GM18870 (cell line): ENCODE results near the gene NFYB.
"Not testable (repeated sequence)": the region's sequence is repeated elsewhere in the genome, so short reads cannot be mapped to it uniquely, and the experiment has no call there.

Experiments
- ATAC-seq: cut with Tn5 transposase; IDR thresholded peaks from one replicate; pipeline ENCODE4 v1.9.1; 2021; ENCODE audit warnings: moderate library complexity; ENCODE audit not compliant: unreplicated experiment

Gene NFYB

DNA sequence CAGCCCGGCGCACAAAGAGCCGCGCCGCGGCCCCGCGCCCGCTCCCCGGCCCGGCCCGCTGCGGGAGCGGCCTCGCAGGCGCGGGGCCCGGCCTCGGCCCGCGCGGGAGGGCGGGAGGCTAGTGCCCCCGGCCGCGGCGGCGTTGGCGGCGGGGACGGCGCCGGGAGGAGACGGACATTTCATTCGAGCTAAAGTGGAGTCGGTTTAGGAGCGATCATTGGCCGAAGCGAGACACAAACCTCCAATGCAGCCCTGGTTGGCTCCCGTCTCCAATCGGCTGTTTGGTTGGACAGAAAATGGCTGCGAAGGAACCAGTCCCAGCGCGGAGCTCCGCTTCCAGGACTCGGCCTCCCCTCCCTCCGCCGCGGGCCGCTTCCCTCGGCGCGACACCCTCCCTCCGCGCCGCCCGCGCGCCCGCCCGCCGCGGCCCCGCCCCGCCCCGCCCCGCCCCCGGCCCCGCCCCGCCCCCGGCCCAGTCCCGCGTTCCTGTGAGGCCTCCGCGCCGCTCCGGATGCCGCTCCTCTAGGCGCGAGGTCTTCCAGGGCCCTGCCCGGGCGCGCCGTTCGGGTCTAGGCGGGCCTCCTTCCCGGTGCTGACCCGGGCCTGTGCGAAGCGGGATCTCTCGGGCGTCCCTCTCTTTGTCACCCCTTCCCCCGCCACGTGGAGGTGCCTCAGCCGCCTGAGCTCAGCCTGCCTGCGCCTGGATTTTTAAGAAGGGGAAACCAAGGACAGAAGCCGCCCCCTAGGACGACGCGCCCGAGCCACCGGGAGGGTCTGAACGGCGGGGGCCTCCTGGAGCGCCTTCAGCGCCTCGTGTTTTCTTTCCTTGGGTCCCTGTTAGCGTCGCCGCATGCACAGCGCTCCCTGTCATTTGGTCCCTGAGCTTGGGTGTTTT, at the start of gene NFYB:
TSS of gene NFYB (minus strand) at position 309 of the 895 bp plus-strand sequence. CDS start 2,757 bp downstream, outside the sequence.
- peak; percentile 90 for ATAC-seq

DNA sequence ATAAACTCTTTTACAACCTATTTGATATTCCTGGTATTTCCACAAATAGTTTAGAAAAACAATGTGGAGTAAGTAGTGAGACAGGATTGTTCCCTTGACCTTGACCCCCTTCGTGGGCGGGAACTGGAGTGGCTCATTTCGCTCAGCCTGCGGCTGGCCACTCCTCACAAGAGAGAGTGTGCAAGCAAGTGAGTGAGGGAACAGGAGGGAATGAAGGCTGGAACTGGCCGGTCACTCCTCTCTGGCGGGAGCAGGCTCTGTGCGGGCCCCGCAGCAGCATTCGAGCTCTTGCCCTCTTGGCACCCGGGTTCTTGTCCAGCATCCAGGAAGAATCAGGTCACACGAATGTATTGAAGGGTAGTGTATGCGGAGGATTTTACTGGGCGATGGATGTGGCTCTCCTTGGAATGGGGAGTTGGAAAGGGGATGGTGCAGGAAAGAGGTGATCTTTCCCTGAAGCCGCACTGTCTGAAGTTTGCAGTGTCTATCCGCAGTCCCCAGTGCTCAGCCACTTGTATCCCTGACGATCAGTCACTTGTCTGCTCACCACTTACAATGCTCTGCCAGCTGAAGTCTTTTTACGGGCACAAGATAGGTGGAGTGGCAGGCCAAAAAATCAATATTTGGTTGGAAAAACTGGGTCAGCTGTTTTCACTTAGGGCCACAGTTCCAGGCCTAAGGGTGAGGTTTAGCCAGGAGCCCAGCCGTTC, 49.6 kb upstream of the NFYB start:
- ATAC-seq: no peak

DNA sequence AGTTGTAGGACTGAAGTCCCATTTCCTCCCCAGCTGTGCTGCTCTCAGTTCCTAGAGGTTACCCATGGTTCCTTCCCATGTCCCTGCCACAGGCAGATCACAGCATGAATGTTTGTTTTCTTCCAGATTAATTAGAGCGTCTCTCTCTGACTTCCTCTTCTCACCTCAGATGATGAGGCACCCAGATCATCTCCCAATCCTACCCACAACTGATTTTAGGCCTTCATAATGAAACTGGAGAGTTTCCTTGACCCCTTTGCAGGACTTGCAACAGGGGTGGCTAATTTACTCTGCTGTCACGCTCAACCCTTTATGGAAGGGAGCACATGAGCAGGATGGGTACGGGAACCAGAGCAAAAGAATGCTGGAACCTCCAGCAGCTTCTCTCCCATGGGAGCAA, 45.4 kb upstream of the NFYB start:
- ATAC-seq: no peak

DNA sequence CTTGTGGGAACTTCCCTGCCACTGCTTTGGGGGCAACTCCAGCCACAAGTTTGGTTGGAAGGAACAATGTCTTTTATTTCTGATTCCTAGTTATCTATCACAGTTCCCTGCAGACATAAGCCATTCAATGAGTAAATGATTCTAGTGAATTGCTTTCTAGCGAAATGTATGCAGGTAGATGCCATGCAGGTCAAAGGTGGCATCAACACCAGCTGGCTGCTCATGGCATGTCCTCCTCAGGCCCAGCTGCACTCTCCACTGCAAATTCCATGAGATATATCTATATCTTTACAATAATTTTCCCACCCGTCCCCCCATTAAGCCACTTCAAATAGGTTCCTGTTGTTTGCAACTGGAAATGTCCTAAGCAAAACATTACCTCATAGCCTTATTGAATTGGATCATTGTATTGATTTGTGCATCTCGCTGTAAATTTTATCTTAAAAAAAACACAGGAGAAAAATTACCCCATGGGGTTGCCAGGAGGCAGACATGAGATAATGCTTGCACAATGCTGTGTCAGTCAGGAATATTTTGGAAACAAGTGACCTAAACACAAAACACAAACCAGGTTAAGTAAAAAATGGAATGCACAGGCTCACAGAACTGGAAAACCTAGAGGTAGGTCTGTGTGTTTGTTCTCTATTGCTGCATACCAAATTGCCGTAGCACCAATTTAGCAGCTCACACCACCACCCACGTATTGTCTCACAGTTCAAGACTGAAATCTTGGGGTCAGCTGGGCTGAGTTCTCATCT, 44.8 kb upstream of the NFYB start:
- ATAC-seq: no peak

DNA sequence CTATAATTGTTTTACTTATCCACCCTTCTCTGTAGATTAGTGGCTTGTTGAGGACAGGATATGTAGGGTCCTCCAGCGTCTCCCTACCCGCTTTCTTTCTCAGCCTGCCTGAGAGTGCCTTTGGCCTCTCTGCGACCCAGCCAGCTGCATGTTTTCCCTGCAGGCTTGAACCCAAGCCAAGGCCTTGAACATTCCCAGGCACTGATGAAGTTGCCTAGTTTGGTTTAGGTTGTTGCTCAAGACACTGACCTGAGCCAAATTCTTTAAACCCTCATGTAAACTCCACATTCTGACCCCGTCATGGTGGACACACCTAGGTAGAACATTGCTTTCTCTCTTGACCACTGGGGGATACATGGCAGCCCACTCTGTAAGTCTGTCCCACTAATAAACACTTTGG, 44.1 kb upstream of the NFYB start:
- no peak for ATAC-seq

DNA sequence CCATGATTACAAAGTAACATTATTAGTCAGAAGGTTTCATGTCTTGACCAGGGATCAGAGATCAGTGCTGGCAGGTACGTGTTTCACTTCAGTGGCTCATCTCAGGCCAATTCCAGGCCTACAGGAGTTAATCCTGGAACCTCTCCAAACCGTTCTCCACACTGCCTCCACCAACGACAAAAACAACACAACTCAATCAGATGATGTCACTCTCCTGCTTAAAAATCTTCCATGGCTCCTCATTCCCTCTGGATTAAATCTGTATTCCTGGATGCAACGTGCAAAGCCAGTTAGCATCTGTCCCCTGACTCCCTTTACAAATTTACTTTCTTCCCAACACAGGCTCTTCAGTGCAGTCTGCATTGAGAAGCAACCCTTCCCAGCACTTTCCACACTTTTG, 43.3 kb upstream of the NFYB start:
- no peak for ATAC-seq

DNA sequence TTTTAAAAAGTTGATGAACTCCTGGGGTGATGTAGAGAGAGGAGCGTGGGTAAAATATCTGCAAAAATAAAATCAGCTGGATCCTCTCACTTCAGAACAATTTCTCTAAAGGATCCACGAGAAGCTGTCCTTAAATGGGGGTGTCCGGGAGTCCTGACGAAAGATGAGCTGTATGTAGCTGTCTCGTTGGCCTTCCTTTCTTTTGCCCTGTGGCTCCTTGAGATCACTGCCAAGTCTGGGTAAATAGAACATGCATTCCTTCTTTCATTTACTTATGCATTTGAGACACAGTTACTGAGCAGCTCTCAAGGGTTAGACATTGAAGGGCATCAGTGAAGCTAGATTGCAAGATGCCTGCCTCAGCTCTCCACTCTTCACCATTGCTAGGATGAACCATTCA, 42.4 kb upstream of the NFYB start:
- no peak for ATAC-seq

DNA sequence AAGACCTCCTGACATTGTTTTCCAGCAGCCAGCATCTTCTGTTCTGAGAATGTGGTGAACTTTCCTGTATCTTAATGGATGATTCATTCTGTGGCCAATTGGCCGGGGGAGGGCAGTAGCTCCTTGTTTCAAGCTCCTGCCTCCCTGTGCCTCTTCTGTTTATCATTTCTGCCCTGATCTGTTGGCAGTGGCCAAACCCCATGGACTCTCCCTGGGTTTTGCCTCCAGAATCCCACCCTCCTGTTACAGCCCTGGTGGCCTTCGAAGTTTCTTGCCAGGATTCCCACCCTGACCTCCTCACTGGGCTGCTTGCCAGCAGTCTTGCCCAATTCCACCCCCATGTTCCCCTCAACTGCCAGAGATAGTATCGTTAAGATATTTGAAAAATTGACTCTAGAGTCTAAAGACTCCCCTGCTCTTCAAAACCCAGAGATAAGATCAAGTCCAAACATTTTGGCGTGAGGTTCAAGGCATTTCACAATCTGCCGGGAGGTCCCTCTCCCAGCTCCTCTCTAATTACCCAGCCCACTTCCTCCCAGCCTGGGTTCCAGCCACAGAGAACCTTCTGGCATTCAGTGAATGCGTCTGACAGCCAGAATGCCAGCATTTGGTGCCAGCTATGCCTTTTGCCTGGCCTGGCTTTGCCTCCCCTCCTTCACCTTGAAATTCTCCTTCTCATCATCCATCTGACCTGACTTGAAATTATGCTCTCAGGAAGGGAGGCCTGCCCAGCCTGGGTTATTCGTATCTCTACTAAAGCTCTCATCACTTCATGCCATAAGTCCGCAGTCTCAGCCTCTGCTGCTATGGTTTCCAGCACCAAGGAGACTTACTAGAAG, 39.9 kb upstream of the NFYB start:
- no peak for ATAC-seq

DNA sequence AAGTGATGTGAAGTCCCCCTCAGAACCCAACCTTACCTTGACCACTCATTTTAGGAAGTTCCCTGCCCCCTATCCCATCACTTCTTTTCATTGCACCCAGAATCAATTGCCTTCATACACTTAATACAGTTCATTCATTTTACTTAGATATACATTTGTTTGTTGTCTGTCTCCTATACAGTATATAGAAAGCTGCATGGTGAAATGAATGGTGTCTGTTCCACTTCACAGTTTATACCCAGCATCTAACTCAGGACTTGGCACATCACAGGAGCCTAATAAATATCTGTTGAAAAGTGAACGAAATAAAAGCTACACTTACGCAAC, 39.3 kb upstream of the NFYB start:
- ATAC-seq: no peak

DNA sequence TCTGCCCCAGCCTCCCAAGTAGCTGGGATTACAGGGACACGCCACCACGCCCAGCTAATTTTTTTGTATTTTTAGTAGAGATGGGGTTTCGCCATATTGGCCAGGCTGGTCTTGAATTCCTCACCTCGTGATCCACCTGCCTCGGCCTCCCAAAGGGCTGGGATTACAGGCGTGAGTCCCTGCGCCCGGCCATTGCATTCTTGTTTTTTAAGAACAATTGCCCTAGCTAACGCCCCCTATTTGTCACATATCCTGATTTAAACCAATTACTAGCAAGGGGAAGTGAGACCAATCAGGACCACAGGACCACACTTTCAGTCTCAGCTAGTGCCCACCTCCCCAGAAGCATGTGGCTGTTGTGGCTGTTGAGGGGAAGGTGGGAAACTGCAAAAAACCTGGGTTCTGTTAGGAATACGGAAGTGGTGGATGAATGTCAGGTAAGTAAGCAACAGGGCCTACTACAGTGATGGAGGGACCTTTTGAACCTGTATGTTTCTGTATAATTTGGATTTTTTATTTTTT, 37.8 kb upstream of the NFYB start:
- ATAC-seq: no peak

DNA sequence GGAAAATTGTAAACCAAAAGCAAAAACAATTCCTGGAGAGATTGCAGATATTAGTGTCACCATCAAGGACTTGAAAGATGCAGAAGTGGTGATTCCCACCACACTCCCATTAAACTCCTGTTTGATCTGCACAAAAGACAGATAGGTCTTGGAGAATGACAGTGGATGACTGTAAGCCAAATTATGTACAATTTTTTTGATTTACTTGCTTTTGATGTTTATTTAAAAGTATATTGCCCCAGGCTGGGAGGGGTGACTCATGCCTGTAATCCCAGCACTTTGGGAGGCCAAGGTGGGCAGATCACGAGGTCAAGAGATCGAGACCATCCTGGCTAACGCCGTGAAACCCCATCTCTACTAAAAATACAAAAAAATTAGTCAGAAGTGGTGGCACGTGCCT, 35.8 kb upstream of the NFYB start:
- ATAC-seq: not testable (repeated sequence)

DNA sequence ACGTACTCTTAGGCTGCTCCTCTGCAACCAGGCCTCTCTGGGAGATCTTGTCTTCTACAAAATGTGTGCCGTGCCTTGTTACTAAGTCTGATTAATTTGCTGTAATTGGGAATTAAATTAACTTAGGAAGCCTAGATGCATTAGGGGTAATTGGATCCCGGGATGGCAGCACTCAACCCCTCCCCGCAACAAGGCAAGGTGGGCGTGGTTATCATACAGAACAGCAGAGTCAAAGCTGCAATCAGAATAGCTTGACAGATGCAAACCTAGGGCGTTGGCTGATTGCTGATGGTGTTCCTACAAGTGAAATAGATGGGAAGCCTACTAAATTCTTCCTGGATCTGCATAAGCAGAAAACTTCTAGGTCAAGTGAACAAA, 34.5 kb upstream of the NFYB start:
- no peak for ATAC-seq

DNA sequence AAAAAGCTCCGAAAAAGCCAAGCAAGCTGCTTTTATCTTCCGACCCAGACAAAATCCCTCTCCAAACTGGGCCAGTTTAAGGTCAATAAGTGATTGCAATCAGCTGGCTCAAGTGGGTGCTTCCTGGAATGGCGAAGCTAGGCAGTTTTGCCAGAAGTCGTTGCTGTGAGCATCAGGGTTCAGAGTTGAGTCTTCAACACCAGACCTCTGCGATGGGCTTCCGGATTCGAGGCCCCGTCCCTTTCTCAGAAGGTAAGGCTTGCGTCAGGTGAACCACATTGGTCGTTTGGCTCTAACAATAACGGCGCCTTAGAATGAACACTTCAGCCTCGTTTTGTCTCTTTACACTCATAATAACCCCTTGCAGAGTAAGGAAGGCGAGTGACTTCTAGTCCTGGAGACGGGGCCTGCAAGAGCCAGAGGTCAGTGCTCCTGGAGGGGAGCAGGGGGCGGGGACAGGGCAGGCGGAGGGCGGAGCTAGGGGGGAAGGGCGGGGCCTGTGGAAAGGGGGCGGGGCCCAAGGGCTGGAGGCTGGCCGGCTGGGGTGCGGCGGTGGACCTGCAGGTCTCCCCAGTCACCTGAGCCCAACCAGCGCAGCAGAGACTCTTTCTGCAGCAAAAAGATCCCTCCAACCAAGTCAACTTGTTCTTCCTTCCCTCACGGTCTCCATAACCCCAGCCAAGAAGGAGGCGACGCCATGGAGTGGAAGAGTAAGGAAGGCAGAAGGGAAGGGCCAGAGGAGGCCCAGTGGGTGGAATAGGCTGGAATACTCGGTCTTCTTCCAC, 34.0 kb upstream of the NFYB start:
- no peak for ATAC-seq

DNA sequence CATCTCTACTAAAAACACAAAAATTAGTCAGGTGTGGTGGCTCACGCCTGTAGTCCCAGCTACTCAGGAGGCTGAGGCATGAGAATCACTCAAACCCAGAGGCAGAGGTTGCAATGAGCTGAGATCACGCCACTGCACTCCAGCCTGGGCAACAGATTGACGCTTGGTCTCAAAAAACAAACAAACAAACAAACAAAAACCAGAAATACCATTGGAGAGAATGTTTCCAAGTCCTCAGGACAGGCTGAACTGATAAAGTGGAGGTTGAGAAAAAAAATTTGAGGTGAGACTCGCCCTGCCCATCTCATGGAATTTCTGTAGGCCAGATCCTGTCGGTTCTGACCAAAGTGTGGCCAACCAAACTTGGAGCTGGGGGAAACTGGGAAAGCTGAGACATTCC, 30.6 kb upstream of the NFYB start:
- ATAC-seq: no peak

DNA sequence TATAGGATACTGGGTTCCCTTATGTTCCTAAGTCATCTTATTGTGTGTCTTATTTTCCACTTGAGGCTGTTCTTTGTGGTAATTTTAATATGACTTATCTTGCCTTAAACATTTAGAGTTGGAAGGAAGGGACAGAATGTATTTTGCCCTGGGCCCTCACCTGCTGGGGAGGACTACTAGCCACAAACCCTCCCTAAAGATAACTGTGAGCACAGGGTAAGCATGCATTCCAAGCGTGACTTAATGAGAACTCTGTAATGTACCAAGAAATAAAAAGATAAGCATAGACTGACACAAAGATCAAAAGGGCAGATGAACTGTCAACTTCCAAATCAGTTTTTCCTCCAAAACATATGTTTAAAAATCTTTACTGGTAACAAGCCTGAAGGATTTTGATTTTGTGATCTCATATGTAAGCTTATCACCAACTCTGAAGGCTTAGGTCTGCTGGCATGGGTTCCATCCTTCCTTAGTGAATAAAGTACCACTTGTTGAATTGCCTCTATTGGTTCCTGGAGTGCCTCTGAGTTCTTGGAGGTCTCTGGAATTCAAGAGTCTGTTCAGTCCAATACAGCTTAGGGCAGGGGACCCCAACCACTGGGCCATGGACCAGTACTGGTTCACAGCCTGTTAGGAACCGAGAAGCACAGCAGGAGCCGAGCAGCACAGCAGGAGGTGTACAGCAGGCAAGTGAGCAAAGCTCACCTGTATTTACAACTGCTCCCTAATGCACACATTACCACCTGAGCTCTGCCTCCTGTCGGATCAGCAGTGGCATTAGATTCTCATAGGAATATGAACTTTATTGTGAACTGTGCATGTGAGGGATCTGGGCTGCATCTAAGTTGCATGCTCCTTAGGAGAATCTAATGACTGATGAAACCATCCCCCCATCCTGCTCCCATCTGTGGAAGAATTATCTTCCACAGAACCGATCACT, 29.8 kb upstream of the NFYB start:
- ATAC-seq: no peak

DNA sequence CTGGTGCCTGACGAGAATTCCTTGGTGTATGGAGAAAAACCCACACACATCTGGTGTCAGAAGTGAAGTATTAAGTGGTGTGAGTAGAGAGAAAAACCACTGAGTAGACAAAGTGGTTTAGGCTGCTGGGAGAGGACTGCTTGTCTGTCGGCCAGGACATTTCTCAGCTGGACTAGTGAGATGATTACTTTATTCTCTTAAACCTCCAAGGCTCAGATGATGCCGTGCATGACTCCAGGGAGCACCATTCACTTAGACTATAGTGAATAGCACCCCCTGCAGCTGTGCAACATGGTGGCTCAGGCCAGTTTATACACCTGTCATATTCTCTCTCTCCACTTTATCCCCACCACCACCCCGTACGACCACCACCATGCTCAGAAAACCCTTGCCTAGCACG, 28.5 kb upstream of the NFYB start:
- ATAC-seq: no peak

DNA sequence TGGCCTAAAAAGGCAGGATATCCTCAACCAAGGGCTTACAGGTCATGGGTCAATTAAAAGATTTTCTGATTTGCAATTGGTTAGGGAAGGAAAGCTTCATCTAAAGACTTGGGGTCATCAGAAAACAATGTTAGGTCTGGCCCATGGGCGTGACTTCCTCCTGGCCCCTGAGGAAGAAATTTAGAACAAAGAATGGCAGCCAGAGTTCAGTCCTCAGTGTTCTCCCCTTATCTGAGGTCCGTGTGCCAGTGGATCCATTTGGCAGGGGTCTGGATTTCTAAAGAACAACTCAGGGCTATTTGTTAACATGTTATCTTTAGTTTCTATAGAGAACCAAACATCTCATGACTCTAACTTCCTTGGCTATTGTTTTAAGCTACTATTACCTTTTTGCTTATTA, 27.8 kb upstream of the NFYB start:
- ATAC-seq: no peak

DNA sequence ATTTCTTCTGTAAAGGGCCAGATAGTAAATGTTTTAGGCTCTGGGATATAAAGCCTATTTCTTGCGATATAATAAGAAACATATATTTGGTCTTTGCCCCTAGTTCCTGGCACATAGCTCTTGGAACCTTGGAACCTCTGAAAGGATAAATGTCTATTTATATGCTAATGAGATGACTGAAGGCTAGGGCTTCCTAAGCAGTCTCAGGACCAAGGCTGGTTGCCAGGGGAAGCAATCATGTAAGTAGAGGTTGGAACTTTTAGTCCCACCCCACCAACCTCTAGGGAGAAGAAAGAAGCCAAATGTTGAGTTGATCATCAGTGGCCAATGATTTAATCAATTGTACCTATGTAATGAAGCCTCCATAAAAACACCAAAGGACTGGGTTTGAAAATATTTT, 26.6 kb upstream of the NFYB start:
- no peak for ATAC-seq

DNA sequence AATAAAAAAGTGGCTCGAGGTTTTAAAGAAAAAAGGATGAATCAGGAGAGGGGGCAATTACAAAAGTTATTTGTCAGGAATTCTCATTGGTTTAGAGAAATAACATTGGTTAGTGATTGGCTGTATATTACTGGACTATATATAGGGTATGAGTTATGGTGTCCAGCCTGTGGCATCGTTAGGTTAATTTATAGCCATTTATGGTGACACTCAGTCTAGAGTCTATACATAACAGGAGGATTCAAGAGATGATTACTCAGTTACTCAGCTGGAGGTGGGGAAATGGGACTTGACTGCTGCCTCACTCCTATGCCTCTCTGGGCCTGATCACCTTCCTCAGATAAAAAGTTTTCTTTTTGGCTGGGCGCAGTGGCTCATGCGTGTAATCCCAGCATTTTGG, 25.6 kb upstream of the NFYB start:
- ATAC-seq: no peak
